ENCODE data around the gene ALG12. TPM values are rescaled to one million over a fixed set of nuclear protein-coding genes. Genes with fewer than 3 reads are reported as not detected.

Gene ALG12
- total RNA-seq, 1 donor = 18.8 TPM

GRCh38 chr22:49943405-49943765, 25.1 kb upstream of the ALG12 start:
- Histone ChIP-seq H4K20me1 (ENCODE audit: insufficient read depth, low read length) (no peaks in the 10 kb centered on the region), H3K36me3 (ENCODE audit: insufficient read depth, low read length) (no peaks in the 10 kb centered on the region), H3K27me3 (ENCODE audit: insufficient read depth, low read length) (no peaks in the 10 kb centered on the region), H3K27ac (ENCODE audit: low read depth, low read length) (no peak overlapping the region), H3K9me3 (ENCODE audit: low read depth, low read length) (no peaks in the 10 kb centered on the region), H3K4me3 (ENCODE audit: insufficient read depth, low read length) (no peak overlapping the region), H3K4me2 (ENCODE audit: insufficient read depth, low read length) (no peak overlapping the region), H2AFZ (ENCODE audit: low read length) (no peak overlapping the region), H3K4me1 (ENCODE audit: insufficient read depth, low read length) (no peaks in the 10 kb centered on the region), H3K79me2 (ENCODE audit: insufficient read depth, low read length) (no peaks in the 10 kb centered on the region)
- DNase-seq (ENCODE audit: insufficient read length, low spot score, missing footprints) = no peak
- no peak for TF ChIP-seq CTCF (IDR thresholded peaks at IDR 0.05; ENCODE audit: extremely low read depth, low read depth, low read length)

GRCh38 chr22:49942565-49943404, 24.5 kb upstream of the ALG12 start:
- Histone ChIP-seq H3K4me1 (ENCODE audit: insufficient read depth, low read length) (no peaks in the 10 kb centered on the region), H3K9me3 (ENCODE audit: low read depth, low read length) (no peaks in the 10 kb centered on the region), H3K27me3 (ENCODE audit: insufficient read depth, low read length) (no peaks in the 10 kb centered on the region), H3K79me2 (ENCODE audit: insufficient read depth, low read length) (no peaks in the 10 kb centered on the region), H4K20me1 (ENCODE audit: insufficient read depth, low read length) (no peaks in the 10 kb centered on the region), H3K36me3 (ENCODE audit: insufficient read depth, low read length) (no peaks in the 10 kb centered on the region), H3K4me3 (ENCODE audit: insufficient read depth, low read length) (no peak overlapping the region), H3K27ac (ENCODE audit: low read depth, low read length) (no peak overlapping the region), H2AFZ (ENCODE audit: low read length) (no peak overlapping the region), H3K4me2 (ENCODE audit: insufficient read depth, low read length) (no peak overlapping the region)
- no peak for TF ChIP-seq CTCF (IDR thresholded peaks at IDR 0.05; ENCODE audit: extremely low read depth, low read depth, low read length)
- no peak for DNase-seq (ENCODE audit: insufficient read length, low spot score, missing footprints)

GRCh38 chr22:49941507-49942316, 23.5 kb upstream of the ALG12 start:
- H3K27ac ChIP-seq (ENCODE audit: low read depth, low read length) = no peak overlapping the region
- no peak for DNase-seq (ENCODE audit: insufficient read length, low spot score, missing footprints)
- TF ChIP-seq CTCF (IDR thresholded peaks at IDR 0.05; ENCODE audit: extremely low read depth, low read depth, low read length) = no peak
- no peak overlapping the region for H2AFZ ChIP-seq (ENCODE audit: low read length)
- H3K79me2 ChIP-seq (ENCODE audit: insufficient read depth, low read length) = no peaks in the 10 kb centered on the region
- H3K9me3 ChIP-seq (ENCODE audit: low read depth, low read length) = no peaks in the 10 kb centered on the region
- H3K36me3 ChIP-seq (ENCODE audit: insufficient read depth, low read length) = no peaks in the 10 kb centered on the region
- H3K4me2 ChIP-seq (ENCODE audit: insufficient read depth, low read length) = no peak overlapping the region
- no peaks in the 10 kb centered on the region for H3K27me3 ChIP-seq (ENCODE audit: insufficient read depth, low read length)
- no peak overlapping the region for H3K4me3 ChIP-seq (ENCODE audit: insufficient read depth, low read length)
- no peaks in the 10 kb centered on the region for H4K20me1 ChIP-seq (ENCODE audit: insufficient read depth, low read length)
- H3K4me1 ChIP-seq (ENCODE audit: insufficient read depth, low read length) = no peaks in the 10 kb centered on the region

GRCh38 chr22:49938565-49939136, 20.4 kb upstream of the ALG12 start:
- Histone ChIP-seq H3K4me2 (ENCODE audit: insufficient read depth, low read length) (no peak overlapping the region), H3K36me3 (ENCODE audit: insufficient read depth, low read length) (no peaks in the 10 kb centered on the region), H3K27me3 (ENCODE audit: insufficient read depth, low read length) (no peaks in the 10 kb centered on the region), H4K20me1 (ENCODE audit: insufficient read depth, low read length) (no peaks in the 10 kb centered on the region), H3K79me2 (ENCODE audit: insufficient read depth, low read length) (no peaks in the 10 kb centered on the region), H3K4me3 (ENCODE audit: insufficient read depth, low read length) (no peak overlapping the region), H3K4me1 (ENCODE audit: insufficient read depth, low read length) (peaks cover 3% of the 10 kb centered on the region), H3K9me3 (ENCODE audit: low read depth, low read length) (no peaks in the 10 kb centered on the region), H3K27ac (ENCODE audit: low read depth, low read length) (no peak overlapping the region), H2AFZ (ENCODE audit: low read length) (no peak overlapping the region)
- no peak for TF ChIP-seq CTCF (IDR thresholded peaks at IDR 0.05; ENCODE audit: extremely low read depth, low read depth, low read length)
- DNase-seq (ENCODE audit: insufficient read length, low spot score, missing footprints) = no peak

Measured in osteoblast (primary cell).